ENCODE measurements around the gene FAM83G. TPM values are rescaled to one million over a fixed set of nuclear protein-coding genes. Genes with fewer than 3 reads are reported as not detected.
"Not testable (repeated sequence)": the region's sequence is repeated elsewhere in the genome, so short reads cannot be mapped to it uniquely, and the experiment has no call there.

The FAM83G gene, protein sequence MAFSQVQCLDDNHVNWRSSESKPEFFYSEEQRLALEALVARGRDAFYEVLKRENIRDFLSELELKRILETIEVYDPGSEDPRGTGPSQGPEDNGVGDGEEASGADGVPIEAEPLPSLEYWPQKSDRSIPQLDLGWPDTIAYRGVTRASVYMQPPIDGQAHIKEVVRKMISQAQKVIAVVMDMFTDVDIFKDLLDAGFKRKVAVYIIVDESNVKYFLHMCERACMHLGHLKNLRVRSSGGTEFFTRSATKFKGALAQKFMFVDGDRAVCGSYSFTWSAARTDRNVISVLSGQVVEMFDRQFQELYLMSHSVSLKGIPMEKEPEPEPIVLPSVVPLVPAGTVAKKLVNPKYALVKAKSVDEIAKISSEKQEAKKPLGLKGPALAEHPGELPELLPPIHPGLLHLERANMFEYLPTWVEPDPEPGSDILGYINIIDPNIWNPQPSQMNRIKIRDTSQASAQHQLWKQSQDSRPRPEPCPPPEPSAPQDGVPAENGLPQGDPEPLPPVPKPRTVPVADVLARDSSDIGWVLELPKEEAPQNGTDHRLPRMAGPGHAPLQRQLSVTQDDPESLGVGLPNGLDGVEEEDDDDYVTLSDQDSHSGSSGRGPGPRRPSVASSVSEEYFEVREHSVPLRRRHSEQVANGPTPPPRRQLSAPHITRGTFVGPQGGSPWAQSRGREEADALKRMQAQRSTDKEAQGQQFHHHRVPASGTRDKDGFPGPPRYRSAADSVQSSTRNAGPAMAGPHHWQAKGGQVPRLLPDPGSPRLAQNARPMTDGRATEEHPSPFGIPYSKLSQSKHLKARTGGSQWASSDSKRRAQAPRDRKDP
- 1 to 10 TPM; 1.4 to 2.6 TPM for total RNA-seq

DNA sequence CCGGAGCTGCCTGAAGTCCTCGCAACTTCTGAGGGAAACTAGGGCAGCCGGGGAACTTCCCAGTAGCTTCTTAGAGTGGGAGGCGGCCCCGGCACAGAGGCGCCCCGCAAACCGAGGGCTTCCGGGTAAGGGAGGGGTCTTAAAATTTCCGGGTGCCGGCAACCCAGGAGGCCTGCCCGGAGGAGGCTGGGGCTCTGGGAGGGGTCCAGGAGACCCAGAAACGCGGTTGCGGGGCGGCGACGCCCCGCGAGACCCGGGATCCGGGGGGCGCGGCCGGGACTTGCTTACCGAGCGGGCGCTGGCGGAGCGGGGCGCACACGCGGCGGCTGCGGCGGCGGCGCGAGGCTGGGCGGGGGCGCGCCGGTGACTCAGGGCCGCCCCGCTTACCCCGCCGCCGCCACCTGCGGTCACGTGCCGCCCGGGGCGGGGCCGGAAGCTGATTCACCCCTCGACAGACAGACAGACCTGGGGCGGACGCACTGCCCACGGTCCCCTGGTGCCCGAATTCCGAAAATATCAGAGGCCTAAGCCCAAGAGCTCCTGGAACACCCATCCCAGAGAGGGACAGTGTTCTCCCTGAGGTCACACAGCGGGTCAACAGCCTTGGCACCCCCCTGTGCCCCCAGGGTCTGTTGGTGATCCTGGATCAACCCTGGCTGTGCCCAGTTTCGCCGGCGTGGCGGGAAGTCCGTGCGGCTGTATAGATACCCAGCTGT is at the start of gene FAM83G:
Gene FAM83G, minus strand, starts transcription at position 344 of the 716 bp plus-strand sequence. CDS start 723 bp downstream, outside the sequence.
- Mint-ChIP-seq H3K27ac (no peak within 1 kb of the TSS), H3K27me3 (no peaks in the 10 kb centered on the region), H3K4me1 (ENCODE audit: low read depth in 2 of 2) (peaks cover 8% of the 10 kb centered on the region in 2 donors), H3K36me3 (no peaks in the 10 kb centered on the region), H3K4me3 (peak within 1 kb of the TSS; percentile 70), H3K9me3 (no peaks in the 10 kb centered on the region)
- DNase-seq (ENCODE audit: low spot score) (peak; percentile 85), ATAC-seq (peak; percentile 90)

DNA sequence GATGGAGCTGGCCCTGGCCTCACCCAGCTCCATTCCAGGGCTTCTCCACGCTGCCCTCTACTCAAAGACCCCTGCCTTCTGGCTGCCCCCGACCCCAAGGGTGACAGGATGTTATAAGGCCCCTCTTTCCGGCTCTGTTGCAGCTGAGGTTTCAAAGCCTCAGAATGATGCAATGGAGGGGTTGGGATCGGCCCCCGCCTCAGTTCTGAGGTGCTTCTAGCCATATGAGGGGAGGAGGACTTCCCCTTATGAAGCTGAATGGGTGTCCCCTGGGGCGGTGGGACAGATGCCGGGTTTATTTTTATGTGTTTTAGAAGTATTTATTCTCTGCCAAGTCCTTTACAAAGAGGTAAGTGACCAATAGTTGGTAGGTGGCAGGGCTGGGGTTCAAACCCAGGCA is 44.3 kb upstream of the FAM83G start:
- not testable (repeated sequence) for DNase-seq (ENCODE audit: low spot score); H3K36me3 Mint-ChIP-seq; H3K9me3 Mint-ChIP-seq; H3K4me1 Mint-ChIP-seq (ENCODE audit: low read depth in 2 of 2); H3K27ac Mint-ChIP-seq; H3K27me3 Mint-ChIP-seq; H3K4me3 Mint-ChIP-seq; ATAC-seq

DNA sequence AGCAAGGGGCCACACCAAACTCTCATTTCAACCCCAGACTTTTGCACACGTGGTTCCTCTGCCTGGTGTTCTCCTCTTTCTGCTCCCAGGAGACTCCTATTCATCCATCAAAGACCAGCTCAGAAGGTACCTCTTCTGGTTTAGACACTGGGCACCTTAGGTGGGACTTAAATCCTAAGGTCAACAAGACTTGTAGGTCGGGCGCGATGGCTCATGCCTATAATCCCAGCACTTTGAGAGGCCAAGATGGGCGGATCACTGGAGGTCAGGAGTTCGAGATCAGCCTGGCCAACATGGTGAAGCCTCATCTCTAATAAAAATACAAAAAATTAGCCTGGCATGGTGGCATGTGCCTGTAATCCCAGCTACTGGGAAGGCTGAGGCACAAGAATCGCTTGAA is 42.9 kb upstream of the FAM83G start:
- not testable (repeated sequence) for H3K9me3 Mint-ChIP-seq; H3K36me3 Mint-ChIP-seq; ATAC-seq; H3K4me3 Mint-ChIP-seq; H3K27me3 Mint-ChIP-seq; H3K27ac Mint-ChIP-seq; H3K4me1 Mint-ChIP-seq (ENCODE audit: low read depth in 2 of 2); DNase-seq (ENCODE audit: low spot score)

DNA sequence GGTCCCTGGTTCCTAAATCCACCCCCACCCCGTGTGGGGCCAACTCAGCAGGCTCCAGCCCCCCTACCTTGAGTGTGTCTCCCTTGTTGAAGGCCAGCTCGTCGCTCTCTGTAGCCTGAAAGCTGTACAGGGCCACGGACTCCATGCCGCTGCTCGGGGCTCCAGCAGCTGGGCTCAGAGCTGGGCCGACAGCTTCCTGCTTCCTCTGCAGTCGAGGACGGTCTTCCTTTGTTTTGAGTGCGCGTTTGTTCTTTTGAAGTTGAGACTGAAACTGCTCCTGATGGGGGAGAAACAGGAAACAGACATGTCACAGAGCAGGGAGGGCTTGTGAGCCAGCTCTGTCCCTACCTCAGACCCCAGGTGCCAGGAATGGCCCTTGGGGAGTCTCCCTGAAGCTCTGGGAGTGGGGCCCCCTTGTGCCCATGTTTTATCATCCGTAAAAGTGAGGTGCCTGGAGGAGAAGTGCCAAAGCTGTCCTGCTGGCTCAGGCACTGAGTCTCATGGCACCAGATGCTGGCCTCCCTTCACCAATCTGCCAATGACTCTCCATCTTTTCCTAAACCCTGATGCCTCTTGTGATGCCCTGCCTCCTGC is 42.3 kb upstream of the FAM83G start, which contains the start of gene GRAP:
Gene GRAP, minus strand, starts transcription at position 176 of the 594 bp plus-strand sequence. Its CDS starts 31 bp downstream, at position 145.
- DNase-seq (ENCODE audit: low spot score); H3K4me1 Mint-ChIP-seq (ENCODE audit: low read depth in 2 of 2); H3K4me3 Mint-ChIP-seq; H3K27ac Mint-ChIP-seq; H3K36me3 Mint-ChIP-seq; H3K27me3 Mint-ChIP-seq; H3K9me3 Mint-ChIP-seq: not testable (repeated sequence)
- ATAC-seq: peak; percentile 71 to 77

DNA sequence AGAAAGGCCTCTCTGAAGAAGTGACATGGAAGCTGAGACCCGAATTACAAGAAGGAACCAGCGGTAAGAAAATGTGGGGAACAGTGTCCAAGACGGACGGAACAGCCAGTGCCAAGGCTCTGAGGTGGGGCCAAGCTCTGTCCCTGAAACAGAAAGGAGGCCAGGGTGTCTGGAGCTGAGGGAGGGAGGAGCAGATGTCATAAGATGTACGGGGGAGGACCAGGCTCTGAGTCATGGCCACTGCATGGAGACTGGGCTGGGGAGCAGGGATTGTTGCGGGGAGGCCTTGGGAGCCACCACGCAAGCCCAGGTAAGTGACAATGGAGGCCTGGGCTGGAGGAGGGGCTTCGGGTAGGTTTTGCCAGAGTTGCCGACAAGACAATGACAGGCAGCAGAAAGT is 40.1 kb upstream of the FAM83G start:
- H3K9me3 Mint-ChIP-seq; H3K4me3 Mint-ChIP-seq; H3K27ac Mint-ChIP-seq; DNase-seq (ENCODE audit: low spot score); H3K36me3 Mint-ChIP-seq; H3K27me3 Mint-ChIP-seq; ATAC-seq; H3K4me1 Mint-ChIP-seq (ENCODE audit: low read depth in 2 of 2): not testable (repeated sequence)

DNA sequence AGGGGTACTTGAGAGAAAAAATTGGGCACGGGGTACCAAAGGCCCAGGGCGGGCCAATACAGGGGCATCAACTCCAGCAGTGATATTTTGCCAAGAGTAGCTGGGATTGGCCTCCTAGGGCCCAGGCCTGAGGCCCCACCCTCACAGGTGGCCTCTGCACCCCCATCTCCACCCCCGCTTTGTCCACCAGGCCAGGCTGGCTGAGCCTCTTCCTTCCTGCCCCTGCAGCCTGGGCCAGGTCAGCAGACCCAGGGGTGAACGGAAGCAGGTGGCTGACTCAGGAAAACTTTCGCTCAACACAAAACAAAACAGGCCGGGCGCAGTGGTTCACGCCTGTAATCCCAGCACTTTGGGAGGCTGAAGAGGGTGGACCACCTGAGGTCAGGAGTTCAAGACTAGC is 38.5 kb upstream of the FAM83G start:
- not testable (repeated sequence) for H3K27me3 Mint-ChIP-seq; ATAC-seq; H3K36me3 Mint-ChIP-seq; H3K4me3 Mint-ChIP-seq; H3K27ac Mint-ChIP-seq; H3K4me1 Mint-ChIP-seq (ENCODE audit: low read depth in 2 of 2); DNase-seq (ENCODE audit: low spot score); H3K9me3 Mint-ChIP-seq

DNA sequence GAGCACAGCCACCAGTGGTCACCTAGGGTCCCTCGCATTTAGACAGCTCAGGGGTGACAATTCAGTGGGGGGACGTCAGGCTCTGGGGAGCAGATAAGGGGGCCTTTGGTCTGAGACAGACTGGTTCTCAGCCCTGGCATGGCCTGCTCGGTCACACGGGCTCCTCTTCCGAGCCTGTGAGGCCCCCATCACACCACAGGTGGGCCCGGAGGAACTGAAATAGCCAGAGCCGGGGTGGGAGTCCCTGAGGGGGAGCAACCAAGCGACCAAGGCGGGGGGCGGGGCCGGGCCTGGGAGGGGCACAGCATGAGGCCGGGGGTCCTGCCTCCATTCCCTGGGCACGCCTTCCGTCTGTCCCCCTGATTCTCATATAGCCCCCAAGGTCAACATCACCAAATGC is 37.8 kb upstream of the FAM83G start:
- H3K9me3 Mint-ChIP-seq; DNase-seq (ENCODE audit: low spot score); H3K36me3 Mint-ChIP-seq; H3K27ac Mint-ChIP-seq; H3K27me3 Mint-ChIP-seq; H3K4me1 Mint-ChIP-seq (ENCODE audit: low read depth in 2 of 2); H3K4me3 Mint-ChIP-seq; ATAC-seq: not testable (repeated sequence)

DNA sequence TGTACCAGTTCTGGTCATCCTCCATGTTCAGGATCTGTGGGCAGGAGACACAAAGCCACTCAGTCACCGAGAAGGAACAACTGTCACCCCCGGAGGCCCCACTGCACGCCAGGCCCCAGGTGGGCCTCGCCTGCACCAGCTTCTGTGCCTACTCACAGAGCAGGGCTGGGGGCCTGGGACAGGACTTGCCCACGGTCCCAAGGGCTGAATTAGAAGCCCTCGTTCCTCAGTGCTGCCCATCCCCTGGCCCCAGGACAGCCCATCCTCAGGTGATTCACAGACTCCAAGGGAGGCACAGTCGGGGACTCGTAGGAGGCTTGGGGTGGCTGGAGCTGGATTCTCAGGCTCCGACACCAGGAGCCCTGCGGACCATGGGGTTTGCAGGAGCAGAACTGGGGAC is 37.3 kb upstream of the FAM83G start:
- not testable (repeated sequence) for H3K27ac Mint-ChIP-seq; ATAC-seq; H3K4me3 Mint-ChIP-seq; H3K9me3 Mint-ChIP-seq; H3K27me3 Mint-ChIP-seq; H3K4me1 Mint-ChIP-seq (ENCODE audit: low read depth in 2 of 2); DNase-seq (ENCODE audit: low spot score); H3K36me3 Mint-ChIP-seq

DNA sequence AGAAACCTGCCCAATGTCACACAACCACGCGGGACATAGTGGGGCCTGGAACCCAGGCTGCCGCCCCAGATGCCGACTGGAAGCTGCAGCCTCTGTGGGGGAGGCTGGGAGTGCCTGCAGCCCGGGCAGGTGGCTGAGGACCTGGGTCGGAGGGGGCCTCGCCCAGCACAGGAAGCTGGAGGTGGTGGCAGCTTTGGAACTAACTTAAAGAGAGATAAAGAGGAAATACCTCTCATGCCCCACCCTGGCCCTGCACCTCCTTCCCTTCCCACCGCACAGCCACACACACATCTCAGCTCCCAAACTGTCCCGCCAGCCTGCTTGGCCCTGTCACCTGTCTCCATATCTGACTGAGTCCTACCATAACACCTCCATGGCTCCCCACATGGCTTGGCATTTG is 35.8 kb upstream of the FAM83G start:
- not testable (repeated sequence) for H3K36me3 Mint-ChIP-seq; H3K27ac Mint-ChIP-seq; H3K9me3 Mint-ChIP-seq; H3K27me3 Mint-ChIP-seq; H3K4me1 Mint-ChIP-seq (ENCODE audit: low read depth in 2 of 2); H3K4me3 Mint-ChIP-seq; DNase-seq (ENCODE audit: low spot score); ATAC-seq

DNA sequence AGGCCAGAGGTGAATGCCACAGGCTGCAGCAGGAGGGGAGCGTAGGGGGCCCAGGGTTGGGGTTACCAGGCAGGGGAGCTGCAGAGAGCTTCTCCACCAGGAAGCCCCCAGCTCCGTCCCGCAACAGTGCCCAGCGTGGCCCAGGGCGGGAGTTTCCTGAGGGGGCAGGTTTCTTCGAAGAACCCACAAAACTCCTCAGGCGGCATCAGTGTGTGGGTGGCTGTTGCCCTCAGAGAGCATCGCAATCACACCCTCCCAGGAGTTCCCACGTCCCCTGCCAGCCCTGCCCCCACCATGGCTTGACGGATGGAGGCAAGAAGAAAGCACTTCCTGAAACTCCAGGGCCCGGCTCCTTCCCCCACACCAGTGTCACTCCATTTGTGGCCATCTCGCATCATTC is 34.2 kb upstream of the FAM83G start:
- peak in 1 of 2 donors; percentile 30 for ATAC-seq
- H3K27ac Mint-ChIP-seq; H3K27me3 Mint-ChIP-seq; H3K9me3 Mint-ChIP-seq; H3K36me3 Mint-ChIP-seq; DNase-seq (ENCODE audit: low spot score); H3K4me1 Mint-ChIP-seq (ENCODE audit: low read depth in 2 of 2); H3K4me3 Mint-ChIP-seq: not testable (repeated sequence)

DNA sequence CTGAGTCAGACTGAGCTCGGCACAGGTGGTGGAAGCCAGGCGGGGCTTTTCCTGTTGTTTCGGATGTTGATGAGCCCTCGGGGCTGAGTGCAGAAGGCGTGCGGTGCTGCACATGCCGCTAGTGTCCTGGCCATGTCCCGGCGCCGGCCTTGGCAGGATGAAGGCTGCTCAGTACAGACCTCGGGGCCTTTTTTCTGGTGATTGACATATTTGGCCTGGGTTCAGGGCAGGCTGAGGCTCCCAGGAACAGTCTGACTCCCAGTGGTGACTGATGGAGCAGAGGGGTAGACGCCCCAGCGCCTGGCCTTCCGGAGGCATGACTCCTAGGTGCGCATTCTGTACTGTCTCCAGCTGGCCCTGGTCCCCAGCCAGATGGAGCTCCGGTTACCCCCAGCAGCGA is 33.4 kb upstream of the FAM83G start:
- DNase-seq (ENCODE audit: low spot score); ATAC-seq; H3K36me3 Mint-ChIP-seq; H3K4me1 Mint-ChIP-seq (ENCODE audit: low read depth in 2 of 2); H3K27ac Mint-ChIP-seq; H3K9me3 Mint-ChIP-seq; H3K4me3 Mint-ChIP-seq; H3K27me3 Mint-ChIP-seq: not testable (repeated sequence)

DNA sequence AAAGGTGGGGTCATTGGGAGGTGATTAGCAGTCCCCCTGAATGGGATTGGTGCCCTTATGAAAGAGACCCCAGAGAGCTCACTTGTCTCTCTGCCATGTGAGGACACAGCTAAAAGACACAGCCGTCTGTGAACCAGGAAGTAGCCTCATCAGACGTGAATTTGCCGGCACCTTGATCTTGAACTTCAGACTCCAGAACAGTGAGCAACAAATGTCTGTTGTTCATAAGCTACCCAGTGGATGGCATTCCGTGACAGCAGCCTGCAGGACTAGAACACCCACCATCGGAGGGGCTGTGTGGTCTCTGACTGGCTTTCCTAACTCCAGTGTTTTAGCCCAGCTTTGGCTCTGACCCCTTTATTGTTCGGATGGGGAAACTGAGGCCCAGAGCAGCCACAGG is 33.0 kb upstream of the FAM83G start:
- H3K27me3 Mint-ChIP-seq; H3K9me3 Mint-ChIP-seq; DNase-seq (ENCODE audit: low spot score); H3K27ac Mint-ChIP-seq; ATAC-seq; H3K4me3 Mint-ChIP-seq; H3K36me3 Mint-ChIP-seq; H3K4me1 Mint-ChIP-seq (ENCODE audit: low read depth in 2 of 2): not testable (repeated sequence)

DNA sequence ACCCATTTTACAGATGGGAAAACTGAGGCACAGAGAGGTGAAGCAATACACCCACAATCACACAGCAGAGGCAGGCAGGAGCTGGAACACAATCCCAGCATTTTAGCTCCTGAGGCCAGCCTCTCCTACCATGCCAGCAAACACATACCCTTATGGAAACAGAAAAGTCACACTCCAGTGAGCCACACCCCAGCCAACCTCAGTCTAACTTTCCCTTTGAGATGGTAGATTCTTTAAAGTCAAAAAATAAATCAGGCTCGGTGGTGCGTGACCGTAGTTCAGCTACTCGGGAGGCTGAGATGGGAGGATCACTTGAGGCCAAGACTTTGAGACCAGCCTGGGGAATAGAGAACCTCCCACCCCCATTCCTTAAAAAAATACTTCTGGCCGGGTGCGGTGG is 31.6 kb upstream of the FAM83G start:
- H3K36me3 Mint-ChIP-seq; H3K4me1 Mint-ChIP-seq (ENCODE audit: low read depth in 2 of 2); DNase-seq (ENCODE audit: low spot score); H3K4me3 Mint-ChIP-seq; H3K27ac Mint-ChIP-seq; ATAC-seq; H3K27me3 Mint-ChIP-seq; H3K9me3 Mint-ChIP-seq: not testable (repeated sequence)
